ENCODE results near the gene FLT3LG.
A peak's percentile ranks its signal among the peaks of the same experiment; 100 is the strongest.
"Not testable (repeated sequence)": the region's sequence is repeated elsewhere in the genome, so short reads cannot be mapped to it uniquely, and the experiment has no call there.

FLT3LG gene

DNA sequence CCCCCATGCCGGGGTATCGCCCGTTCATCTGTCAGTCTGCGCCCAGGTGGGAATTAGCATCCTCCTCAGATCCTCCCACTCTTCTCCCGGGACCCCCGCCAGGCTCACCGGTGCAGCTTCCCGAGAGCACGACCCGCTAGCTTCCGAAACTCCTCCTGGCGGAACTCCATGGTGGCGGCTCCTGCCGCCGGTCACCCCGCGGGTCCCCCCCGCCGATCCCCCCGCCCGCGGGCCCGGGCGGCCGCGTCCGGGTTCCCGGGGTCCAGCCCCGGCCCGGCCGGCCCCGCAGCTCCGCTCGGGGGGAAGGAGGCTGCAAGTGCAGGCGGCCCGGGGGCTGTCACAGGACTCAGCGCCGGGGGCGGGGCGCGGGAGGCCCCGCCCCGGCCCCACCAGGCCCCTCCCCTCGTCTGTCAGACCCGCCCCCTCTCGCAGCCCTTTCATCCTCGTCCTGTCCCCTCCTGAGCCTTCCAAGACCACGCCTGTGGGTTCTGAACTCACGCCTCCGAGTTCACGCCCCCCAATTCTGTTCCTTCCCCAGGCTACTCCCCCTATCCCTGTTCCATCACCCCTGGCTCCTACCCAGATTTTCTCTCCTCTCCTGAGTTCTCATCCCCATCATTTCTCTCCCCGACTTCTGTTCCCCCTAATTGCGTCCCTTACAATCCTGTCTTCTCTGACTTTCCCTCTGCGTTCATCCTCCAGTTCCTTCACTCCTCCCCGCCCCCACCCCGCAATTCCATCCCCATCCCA, 32.6 kb upstream of the FLT3LG start, which contains the start of gene SLC17A7:
Gene SLC17A7, minus strand, starts transcription at position 318 of the 750 bp plus-strand sequence. Its CDS starts 148 bp downstream, at position 170.
- DNase-seq: peak; percentile 59

DNA sequence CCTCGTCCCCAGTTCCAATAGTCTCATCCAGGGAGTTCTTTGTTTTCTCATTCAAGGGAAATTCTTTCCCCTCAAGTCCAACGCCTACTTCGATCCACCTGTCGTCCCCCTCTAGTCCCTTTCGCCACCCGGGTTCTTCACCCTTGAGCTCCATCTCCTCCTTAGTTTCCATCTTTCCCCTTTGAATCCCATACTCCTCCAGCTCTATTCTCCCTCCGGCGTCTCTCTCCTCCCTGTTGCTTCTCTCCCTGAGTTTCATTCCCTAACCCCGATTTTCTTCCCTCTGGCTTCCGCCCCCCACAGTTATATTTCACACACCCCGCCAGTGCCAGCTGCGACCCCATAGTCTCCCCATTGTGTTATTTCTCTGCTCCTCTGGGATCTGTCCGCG, 32.1 kb upstream of the FLT3LG start:
- peak; percentile 59 for DNase-seq

DNA sequence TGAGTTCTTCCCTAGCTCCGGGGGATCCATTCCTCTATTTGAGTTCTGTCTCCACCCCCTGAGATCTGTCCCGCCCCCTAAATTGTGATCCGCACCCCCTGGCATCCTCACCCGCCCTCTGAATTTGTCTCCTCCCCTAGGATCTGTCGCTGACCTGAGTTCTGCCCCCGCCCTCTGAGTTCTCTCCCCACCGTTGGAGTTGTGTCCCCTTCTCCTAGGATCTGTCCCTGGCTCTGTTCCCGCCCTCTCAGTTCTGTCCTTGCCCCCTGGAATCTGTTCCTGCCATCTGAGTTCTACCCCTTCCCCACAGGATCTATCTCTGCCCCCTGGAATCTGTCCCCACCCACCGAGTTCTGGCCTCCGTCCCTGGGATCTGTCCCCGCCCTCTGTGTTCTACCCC, 31.7 kb upstream of the FLT3LG start:
- peak; percentile 68 for DNase-seq

DNA sequence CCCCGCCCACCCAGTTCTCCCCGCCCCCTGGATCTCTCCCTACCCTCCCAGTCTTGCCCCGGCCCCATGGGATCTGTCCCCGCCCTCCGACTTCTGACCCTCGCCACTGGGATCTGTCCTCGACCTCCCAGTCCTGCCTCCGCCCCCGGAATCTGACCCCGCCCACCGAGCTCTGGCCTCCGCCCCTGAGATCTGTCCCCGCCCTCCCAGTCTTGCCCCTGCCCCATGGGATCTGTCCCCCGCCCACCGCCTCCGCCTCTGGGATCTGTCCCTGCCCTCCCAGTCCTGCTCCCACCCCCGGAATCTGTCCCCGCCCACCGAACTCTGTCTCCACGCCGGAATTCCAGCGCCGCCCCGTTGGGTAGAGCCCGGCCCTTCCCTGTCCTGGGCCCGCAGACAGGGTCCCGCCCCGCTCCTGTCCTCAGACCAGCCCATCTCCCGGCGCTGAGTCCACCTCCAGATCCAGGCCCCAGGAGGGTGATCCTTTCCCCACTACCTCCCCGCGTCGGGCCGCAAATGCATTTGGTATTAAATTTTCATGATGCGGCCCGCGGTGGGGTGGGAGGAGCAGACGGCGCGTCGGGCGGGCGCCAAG, 31.1 kb upstream of the FLT3LG start:
- peak; percentile 93 for DNase-seq

DNA sequence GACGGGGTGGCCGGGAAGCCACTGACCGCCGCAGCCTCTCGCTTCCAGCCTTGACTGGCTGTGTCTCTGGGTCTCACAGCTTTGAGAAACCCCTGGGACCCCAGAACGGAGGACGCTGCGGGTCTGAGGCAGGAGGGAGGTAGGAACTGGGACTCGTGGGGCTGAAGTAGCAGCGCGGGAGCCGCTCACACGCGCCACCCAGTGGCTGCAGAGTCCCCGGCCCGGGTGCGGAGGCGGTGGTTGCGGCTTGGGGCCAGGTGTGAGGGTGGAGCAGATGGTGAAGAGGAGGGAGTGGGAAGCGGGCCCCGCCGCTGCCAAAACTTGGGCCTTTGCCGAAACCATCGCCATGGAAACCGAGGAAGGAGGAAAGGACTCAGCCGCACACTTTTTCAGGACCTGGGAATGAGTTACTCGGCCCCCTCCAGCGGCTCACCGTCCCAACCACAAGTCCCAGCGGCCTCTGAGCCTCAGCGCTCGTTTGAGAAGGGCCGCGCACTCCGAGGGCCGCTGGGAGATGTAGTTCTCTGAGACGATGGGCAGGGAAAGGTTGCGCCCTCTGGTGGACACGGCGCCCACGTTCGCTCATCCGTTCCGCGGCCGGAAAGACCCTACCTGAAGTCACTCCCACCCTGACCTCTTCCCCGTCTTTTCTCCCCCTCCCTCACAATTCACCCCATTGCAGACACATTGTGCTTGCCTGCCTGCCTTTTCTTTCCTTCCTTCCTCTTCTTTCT, 30.5 kb upstream of the FLT3LG start:
- peak; percentile 99 for DNase-seq

DNA sequence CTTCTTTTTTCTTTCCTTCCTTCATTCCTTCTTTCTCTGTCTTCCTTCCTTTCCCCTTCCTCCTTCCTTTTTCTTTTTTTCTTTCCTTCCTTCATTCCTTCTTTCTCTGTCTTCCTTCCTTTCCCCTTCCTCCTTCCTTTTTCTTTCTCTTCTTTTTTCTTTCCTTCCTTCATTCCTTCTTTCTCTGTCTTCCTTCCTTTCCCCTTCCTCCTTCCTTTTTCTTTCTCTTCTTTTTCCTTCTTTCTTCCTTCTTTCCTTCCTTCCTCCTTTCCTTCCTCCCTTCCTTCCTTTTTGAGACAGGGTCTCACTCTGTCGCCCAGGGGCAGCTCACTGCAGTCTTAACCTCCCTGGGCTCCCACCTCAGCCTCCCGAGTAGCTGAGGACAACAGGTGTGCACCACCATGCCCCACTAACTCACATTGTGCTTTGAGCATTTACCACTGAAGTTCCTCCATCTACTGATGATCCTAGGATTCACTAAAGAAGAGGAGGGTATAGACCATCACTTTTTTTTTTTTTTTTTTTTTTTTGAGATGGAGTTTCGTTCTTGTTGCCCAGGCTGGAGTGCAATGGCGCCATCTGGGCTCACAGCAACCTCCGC, 29.8 kb upstream of the FLT3LG start:
- DNase-seq: peak; percentile 21

DNA sequence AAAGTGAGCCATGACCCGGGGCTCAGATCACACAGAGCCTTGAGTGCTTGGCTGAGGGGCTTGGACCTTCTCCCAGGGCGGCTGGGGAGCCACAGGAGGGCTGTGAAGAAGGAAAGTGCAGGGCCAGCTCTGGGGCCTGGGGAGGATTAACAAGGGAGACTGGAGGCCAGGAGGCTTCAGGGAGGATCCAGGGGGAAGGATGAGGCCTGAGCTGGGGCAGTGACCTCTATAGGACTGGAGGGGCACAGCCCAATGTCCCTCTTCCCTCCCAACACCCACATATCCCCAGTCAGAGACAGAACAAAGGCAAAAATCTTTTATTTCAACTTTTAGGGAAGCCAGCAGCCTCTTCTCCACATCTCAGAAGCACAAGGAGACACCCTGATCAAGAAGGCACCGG, 28.0 kb upstream of the FLT3LG start:
- DNase-seq: no peak

DNA sequence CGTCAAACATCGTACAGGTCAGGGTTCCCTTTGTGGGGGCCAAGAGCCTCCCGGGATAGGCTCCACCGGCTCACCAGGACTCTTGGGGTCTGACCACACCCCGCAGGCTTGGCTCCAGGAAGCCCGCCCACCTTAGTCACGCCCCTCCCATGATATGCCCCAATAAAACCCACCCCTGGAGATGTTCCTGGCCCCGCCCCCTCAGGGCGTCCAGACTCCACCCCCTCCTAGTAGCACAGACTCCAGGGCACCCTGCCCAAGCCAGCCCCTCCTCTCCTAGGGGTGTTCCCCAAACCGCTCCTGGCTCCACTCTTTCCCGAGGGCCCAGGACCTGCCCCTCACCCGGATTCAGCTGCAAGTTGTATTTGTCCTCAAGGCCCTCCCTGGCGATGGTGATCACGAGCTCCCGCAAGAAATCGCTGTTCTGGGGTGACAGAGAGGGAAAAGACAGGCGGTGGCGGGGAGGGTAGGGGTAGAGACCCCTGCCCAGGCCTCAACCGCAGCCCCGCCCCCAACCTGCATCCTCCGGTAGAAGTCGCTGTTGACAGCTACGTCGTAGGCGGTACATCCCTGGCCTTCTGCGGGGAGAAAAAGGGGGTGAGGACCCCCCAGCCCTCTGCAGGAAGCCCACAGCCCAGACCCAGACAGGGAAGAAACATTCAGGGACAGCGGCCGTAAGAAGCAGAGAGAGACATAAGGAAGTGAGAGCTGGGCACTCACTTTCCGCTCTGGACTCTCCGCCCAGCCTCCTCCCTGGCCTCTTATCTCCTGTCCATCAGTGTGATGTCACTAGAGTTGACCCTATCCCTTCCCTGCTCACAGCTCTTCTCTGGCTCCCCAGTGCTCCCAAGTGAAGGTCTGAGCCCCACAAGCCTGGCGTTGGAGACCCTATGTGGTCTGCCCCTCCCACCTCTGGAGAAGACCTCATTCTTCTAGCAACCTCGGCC, 26.3 kb upstream of the FLT3LG start:
- peak; percentile 28 for DNase-seq

DNA sequence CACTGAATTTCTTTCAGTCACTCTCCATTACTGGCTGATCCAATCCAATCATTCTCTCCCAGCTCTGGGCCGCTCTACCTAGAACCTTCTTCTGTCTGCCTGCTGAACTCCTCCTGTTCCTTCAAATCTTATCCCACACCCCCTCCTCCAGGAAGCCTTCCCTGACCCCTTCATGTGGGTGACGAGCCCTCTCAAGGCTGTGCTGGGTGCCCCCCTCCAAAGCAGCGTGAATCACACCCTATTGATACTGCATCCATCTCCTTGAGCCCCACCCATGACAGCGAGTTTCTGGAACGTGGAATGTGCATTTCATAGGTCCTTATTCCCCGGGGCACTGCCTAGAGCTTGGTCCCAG, 25.6 kb upstream of the FLT3LG start:
- no peak for DNase-seq

DNA sequence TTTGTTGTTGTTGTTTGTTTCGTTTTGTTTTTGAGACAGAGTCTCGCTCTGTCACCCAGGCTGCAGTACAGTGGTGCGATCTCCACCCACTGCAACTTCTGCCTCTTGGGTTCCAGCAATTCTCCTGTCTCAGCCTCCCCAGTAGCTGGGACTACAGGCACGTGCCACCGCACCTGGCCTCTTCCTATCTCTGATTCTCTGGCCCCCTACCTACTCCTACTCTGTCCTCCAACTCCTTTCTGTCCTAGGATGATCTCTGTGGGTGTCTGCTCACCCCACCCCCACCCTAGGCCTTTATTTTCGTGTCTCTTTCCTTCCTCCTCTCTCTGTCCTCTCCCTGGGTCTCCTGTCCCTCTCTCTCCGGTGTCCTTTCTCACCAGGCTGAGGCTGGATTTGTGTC, 23.6 kb upstream of the FLT3LG start:
- DNase-seq: no peak

DNA sequence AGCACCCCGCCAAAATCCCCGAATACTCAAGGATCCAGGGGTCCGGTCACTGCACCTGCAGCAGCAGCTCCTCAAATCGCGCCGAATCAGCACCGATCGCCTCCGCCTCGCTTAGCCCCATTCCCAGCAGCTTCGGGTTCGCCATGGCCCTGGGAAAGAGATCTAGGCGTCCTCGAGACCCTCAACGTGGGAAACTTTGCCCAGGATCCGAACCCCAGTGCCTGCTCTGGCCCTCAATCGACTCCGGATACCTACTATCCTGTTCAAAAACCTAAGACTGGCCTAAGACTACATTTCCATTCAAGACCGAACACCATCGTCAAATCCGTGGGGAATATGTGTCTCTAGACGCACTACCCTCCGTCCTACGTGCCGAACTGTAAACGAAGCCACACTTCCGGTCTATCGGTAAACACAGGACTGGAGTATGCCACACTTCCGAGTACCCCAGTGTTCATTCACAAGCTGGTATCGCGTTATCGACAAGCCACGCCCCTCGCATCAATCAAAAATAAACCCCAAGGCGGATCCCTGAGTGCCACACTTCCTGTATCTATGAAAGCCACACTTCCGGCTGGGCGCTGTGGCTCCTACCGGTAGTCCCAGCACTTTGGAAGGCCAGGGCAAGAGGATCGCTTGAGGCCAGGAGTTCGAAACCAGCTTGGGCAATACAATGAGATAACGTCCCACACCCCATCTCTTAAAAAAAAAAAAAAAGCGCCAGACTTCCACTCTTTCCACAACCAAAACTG, 22.4 kb upstream of the FLT3LG start, which contains the start of gene PIH1D1:
Gene PIH1D1, minus strand, starts transcription at position 385 of the 752 bp plus-strand sequence. Its CDS starts 240 bp downstream, at position 145.
- DNase-seq: peak; percentile 99

DNA sequence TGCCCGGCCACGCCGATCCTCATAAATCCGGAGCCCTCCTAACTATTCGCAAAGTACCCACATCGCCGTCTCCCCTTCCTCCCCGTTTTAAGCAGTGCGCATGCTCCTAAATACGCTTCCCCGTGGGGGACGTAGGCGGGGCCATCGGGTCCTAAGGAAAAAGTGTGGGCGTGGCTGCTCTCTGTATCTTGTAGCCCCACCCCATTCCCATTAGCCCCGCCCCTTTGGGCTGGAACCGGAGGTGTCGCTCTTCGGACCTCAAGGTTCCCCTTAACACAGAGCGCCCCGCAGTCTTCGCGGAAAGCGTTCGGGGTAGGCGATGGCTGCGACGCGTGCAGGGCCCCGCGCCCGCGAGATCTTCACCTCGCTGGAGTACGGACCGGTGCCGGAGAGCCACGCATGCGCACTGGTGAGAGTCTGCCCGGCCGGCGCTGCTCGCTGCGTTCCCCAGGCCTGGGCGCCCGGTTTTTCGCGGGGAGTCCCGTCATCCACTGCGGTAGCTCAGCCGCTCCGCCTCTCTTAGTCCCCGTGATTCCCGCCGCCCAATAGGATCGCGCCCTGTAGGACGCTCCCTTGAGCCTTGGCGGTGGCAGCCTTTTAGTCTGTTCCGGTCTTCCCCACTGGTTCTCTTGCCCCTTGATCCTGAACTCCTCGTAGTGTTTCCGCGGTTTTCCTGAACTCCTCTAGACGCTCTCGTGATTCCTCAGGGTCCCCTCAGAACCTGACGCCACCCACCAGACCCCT, 20.8 kb upstream of the FLT3LG start, which contains the start of gene ALDH16A1:
Gene ALDH16A1, plus strand, starts transcription at position 213 of the 744 bp plus-strand sequence. Its CDS starts 107 bp downstream, at position 320.
- peak; percentile 99 for DNase-seq

DNA sequence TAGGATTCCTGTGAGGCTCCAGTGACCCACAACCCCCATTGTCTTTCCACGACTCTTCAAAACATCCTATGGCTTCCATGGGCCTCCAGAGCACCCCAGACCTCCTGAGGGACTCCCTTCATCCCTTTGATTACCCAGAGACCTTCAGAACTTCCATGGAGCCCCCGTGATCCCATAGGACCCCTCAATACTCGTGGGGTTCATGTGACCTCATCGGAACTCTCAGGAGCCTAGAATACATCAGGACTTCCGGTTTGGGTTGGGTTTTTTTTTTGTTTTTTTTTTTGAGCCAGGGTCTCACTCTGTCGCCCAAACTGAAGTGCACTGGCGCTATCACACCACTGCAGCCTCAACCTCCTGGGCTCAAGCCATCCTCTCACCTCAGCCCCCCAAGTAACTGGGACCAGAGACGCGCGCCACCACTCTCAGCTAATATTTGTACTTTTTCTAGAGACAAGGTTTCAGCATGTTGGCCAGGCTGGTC, 20.2 kb upstream of the FLT3LG start:
- no peak for DNase-seq

DNA sequence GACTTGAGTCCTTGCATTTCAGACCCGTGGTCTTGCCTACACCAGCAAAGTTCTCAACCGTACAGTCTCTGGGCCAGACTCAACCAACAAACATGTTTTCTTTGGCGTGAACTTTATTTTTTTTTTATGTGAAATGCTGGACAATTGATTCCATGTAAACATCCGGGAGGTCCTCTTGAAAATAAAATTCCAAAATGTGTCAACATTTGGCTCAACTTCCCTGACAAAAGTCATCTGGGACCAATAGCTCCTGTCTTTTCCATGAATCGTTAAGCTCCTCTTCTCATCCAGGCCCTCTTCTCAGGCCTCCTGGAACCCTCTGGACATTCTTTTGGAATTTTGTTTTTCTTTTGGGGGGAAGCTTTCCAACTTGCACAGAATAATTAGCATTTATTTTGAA, 18.2 kb upstream of the FLT3LG start:
- DNase-seq: no peak

DNA sequence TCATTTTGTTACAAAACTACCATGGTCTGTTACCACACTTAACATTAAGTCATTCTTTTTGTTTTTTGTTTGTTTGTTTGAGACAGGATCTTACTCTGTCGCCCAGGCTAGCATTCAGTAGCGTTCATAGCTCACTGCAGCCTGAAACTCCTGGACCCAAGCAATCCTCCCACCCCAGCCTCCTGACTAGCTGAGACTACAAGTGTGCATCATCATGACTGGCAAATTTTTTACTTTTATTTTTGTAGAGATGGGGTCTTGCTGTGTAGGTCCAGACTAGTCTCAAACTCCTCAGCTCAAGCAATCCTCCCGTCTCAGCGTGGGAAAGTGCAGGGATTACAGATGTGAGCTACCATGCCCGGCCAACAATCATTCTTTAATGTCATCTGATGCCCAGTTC, 17.7 kb upstream of the FLT3LG start:
- DNase-seq: no peak

DNA sequence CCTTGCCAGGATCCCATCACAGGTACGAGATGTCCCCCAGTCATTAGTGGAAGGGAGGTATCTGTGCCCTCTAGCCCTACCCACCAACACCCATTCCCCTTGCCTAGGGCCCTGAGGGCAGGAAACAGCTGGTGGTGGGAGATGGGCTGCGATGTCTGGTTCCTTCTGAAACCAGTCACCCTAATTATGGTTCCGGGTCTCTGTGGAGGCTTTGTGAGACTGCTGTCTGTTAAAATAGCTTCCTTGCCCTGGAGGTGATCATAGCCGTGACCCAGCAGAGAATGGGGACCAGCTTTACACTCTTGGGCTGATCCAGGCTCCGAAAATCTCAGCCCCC, 15.5 kb upstream of the FLT3LG start:
- no peak for DNase-seq

DNA sequence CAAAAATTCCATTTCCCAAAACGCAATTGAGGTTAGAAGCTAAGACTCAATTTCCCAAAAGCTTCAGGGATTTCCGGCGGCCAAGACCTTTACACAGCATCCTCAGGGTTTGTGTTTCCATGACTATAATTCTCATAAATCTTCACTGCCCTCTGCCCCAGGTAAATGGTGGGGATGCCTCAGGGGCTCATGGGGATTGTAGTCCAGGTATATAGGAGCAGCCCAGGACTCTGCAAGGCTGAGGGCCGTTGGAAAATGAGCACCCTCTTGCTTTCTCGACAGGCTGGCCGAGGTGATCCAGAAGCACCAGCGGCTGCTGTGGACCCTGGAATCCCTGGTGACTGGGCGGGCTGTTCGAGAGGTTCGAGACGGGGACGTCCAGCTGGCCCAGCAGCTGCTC, 14.6 kb upstream of the FLT3LG start:
- no peak for DNase-seq

DNA sequence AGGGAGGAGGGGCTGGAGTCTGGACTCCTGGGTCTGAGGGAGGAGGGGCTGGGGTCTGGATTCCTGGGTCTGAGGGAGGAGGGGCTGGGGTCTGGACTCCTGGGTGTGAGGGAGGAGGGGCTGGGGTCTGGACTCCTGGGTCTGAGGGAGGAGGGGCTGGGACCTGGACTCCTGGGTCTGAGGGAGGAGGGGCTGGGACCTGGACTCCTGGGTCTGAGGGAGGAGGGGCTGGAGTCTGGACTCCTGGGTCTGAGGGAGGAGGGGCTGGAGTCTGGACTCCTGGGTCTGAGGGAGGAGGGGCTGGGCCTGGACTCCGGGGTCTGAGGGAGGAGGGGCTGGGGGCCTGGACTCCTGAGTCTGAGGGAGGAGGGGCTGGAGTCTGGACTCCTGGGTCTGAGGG, 12.9 kb upstream of the FLT3LG start:
- DNase-seq: not testable (repeated sequence)

DNA sequence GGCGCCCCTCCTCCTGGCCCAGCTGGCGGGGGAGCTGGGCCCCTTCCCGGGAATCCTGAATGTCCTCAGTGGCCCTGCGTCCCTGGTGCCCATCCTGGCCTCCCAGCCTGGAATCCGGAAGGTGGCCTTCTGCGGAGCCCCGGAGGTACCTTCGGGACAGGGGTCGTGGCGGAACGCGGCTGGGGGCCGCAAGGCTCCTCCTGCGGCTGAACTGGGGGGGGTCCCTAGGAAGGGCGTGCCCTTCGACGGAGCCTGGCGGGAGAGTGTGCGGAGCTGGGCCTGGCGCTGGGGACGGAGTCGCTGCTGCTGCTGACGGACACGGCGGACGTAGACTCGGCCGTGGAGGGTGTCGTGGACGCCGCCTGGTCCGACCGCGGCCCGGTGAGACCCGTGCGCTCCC, 12.4 kb upstream of the FLT3LG start:
- no peak for DNase-seq

DNA sequence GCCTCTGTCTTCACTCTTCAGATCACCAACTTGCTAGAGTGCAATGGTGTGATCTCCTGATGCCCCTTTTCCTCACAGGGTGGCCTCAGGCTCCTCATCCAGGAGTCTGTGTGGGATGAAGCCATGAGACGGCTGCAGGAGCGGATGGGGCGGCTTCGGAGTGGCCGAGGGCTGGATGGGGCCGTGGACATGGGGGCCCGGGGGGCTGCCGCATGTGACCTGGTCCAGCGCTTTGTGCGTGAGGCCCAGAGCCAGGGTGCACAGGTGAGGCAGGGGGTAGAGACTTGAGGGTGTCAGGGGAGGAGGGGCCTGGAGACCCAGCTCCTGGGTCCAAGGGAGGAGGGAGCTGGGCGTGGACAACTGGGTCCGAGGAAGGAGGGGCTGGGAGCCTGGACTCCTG, 11.5 kb upstream of the FLT3LG start:
- DNase-seq: no peak
